ENCODE results near the gene PMM2.

- TF ChIP-seq, protein P1, sequence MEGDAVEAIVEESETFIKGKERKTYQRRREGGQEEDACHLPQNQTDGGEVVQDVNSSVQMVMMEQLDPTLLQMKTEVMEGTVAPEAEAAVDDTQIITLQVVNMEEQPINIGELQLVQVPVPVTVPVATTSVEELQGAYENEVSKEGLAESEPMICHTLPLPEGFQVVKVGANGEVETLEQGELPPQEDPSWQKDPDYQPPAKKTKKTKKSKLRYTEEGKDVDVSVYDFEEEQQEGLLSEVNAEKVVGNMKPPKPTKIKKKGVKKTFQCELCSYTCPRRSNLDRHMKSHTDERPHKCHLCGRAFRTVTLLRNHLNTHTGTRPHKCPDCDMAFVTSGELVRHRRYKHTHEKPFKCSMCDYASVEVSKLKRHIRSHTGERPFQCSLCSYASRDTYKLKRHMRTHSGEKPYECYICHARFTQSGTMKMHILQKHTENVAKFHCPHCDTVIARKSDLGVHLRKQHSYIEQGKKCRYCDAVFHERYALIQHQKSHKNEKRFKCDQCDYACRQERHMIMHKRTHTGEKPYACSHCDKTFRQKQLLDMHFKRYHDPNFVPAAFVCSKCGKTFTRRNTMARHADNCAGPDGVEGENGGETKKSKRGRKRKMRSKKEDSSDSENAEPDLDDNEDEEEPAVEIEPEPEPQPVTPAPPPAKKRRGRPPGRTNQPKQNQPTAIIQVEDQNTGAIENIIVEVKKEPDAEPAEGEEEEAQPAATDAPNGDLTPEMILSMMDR (IDR thresholded peaks at IDR 0.05) = no peak
- TF ChIP-seq EP300 (IDR thresholded peaks at IDR 0.05; ENCODE audit: low read depth) (no peak), POLR2AphosphoS5 (IDR thresholded peaks at IDR 0.05) (no peak)
Measured at GRCh38 chr16:8795091-8795490, 2.5 kb upstream of the PMM2 start.

All from transverse colon (tissue), 4 donors.